Measurements from ENCODE around the gene ATP1B1.

The ATP1B1 gene

GRCh38 chr1:169090308-169090899 is 16.1 kb upstream of the ATP1B1 start:
- no peak overlapping the region for H3K4me2 ChIP-seq (ENCODE audit: insufficient read depth, low read length, poor library complexity, severe bottlenecking)
- no peak overlapping the region for H2BK15ac ChIP-seq (ENCODE audit: low read length)
- no peak overlapping the region for H2BK120ac ChIP-seq (ENCODE audit: low read depth, low read length)
- no peak overlapping the region for H3K23ac ChIP-seq (ENCODE audit: low read depth, low read length, poor library complexity)
- H4K8ac ChIP-seq (ENCODE audit: low read depth, low read length), result no peak overlapping the region
- no peaks in the 10 kb centered on the region for H3K9me3 ChIP-seq (replicated peaks in 1 of 2; ENCODE audit: control insufficient read depth in 2 of 2, insufficient read depth in 1 of 2, low read depth in 1 of 2, low read length in 2 of 2)
- no peaks in the 10 kb centered on the region for H3K36me3 ChIP-seq (replicated peaks in 1 of 2; ENCODE audit: control insufficient read depth in 2 of 2, insufficient read depth in 2 of 2, low read length in 2 of 2)
- peaks cover 0 to 11% (median 0%) of the 10 kb centered on the region in 3 experiments for H3K27me3 ChIP-seq (ENCODE audit: control insufficient read depth in 3 of 3, insufficient read depth in 3 of 3, low read depth in 1 of 3, low read length in 3 of 3)
- no peak overlapping the region for H3K27ac ChIP-seq (replicated peaks; ENCODE audit: low read length)
- no peak for DNase-seq (ENCODE audit: low spot score)
- no peak overlapping the region for H2BK12ac ChIP-seq (ENCODE audit: low read length)
- no peak overlapping the region for H2AK5ac ChIP-seq (ENCODE audit: low read depth, low read length)
- no CpG with 5 or more reads among the region's 4 CpGs for WGBS, 2 donors (ENCODE audit: extremely low coverage in 2 of 2, insufficient read length in 2 of 2, insufficient replicate concordance in 1 of 2)
- H3K4ac ChIP-seq (ENCODE audit: low read length), result no peak overlapping the region
- no peaks in the 10 kb centered on the region for H3K4me1 ChIP-seq (ENCODE audit: control insufficient read depth in 2 of 2, insufficient read depth in 1 of 2, low read depth in 1 of 2, low read length in 2 of 2)
- no peaks in the 10 kb centered on the region for H3K79me1 ChIP-seq (ENCODE audit: low read depth, low read length)
- H3K4me3 ChIP-seq (ENCODE audit: low read length in 2 of 2), result no peak overlapping the region
- H2BK5ac ChIP-seq (ENCODE audit: low read length), result no peak overlapping the region
- H3K18ac ChIP-seq (ENCODE audit: low read length), result no peak overlapping the region
- H4K91ac ChIP-seq (ENCODE audit: low read depth, low read length, poor library complexity), result no peak overlapping the region
- H2AFZ ChIP-seq (ENCODE audit: low read length), result no peak overlapping the region
- H3K14ac ChIP-seq (ENCODE audit: low read length), result no peak overlapping the region
- H3K9ac ChIP-seq (ENCODE audit: low read depth, low read length, poor library complexity), result no peak overlapping the region

- Histone ChIP-seq H3K79me1 (ENCODE audit: low read depth, low read length) (no peaks in the 10 kb centered on the region), H3K4me1 (ENCODE audit: control insufficient read depth in 2 of 2, insufficient read depth in 1 of 2, low read depth in 1 of 2, low read length in 2 of 2) (no peaks in the 10 kb centered on the region), H4K8ac (ENCODE audit: low read depth, low read length) (no peak overlapping the region), H2BK12ac (ENCODE audit: low read length) (no peak overlapping the region), H3K23ac (ENCODE audit: low read depth, low read length, poor library complexity) (no peak overlapping the region), H3K27me3 (ENCODE audit: control insufficient read depth in 3 of 3, insufficient read depth in 3 of 3, low read depth in 1 of 3, low read length in 3 of 3) (peaks cover 0 to 11% (median 0%) of the 10 kb centered on the region in 3 experiments), H3K36me3 (replicated peaks in 1 of 2; ENCODE audit: control insufficient read depth in 2 of 2, insufficient read depth in 2 of 2, low read length in 2 of 2) (no peaks in the 10 kb centered on the region), H2BK15ac (ENCODE audit: low read length) (no peak overlapping the region), H3K18ac (ENCODE audit: low read length) (no peak overlapping the region), H3K14ac (ENCODE audit: low read length) (no peak overlapping the region), H2AK5ac (ENCODE audit: low read depth, low read length) (no peak overlapping the region), H2AFZ (ENCODE audit: low read length) (no peak overlapping the region), H3K4ac (ENCODE audit: low read length) (no peak overlapping the region), H3K9me3 (replicated peaks in 1 of 2; ENCODE audit: control insufficient read depth in 2 of 2, insufficient read depth in 1 of 2, low read depth in 1 of 2, low read length in 2 of 2) (no peaks in the 10 kb centered on the region), H4K91ac (ENCODE audit: low read depth, low read length, poor library complexity) (no peak overlapping the region), H3K9ac (ENCODE audit: low read depth, low read length, poor library complexity) (no peak overlapping the region), H3K27ac (replicated peaks; ENCODE audit: low read length) (no peak overlapping the region), H3K4me3 (ENCODE audit: low read length in 2 of 2) (no peak overlapping the region), H3K4me2 (ENCODE audit: insufficient read depth, low read length, poor library complexity, severe bottlenecking) (no peak overlapping the region), H2BK120ac (ENCODE audit: low read depth, low read length) (no peak overlapping the region), H2BK5ac (ENCODE audit: low read length) (no peak overlapping the region)
- no CpG with 5 or more reads among the region's 4 CpGs for WGBS, 2 donors (ENCODE audit: extremely low coverage in 2 of 2, insufficient read length in 2 of 2, insufficient replicate concordance in 1 of 2)
- no peak for DNase-seq (ENCODE audit: low spot score)
Observed at GRCh38 chr1:169090900-169091311, 15.6 kb upstream of the ATP1B1 start.

GRCh38 chr1:169091480-169091941 is 15.0 kb upstream of the ATP1B1 start:
- Histone ChIP-seq H4K8ac (ENCODE audit: low read depth, low read length) (no peak overlapping the region), H3K23ac (ENCODE audit: low read depth, low read length, poor library complexity) (no peak overlapping the region), H2BK15ac (ENCODE audit: low read length) (no peak overlapping the region), H3K27me3 (ENCODE audit: control insufficient read depth in 3 of 3, insufficient read depth in 3 of 3, low read depth in 1 of 3, low read length in 3 of 3) (peaks cover 0 to 11% (median 0%) of the 10 kb centered on the region in 3 experiments), H3K4me2 (ENCODE audit: insufficient read depth, low read length, poor library complexity, severe bottlenecking) (no peak overlapping the region), H3K18ac (ENCODE audit: low read length) (no peak overlapping the region), H2BK120ac (ENCODE audit: low read depth, low read length) (no peak overlapping the region), H3K27ac (replicated peaks; ENCODE audit: low read length) (no peak overlapping the region), H2BK5ac (ENCODE audit: low read length) (no peak overlapping the region), H3K4me1 (ENCODE audit: control insufficient read depth in 2 of 2, insufficient read depth in 1 of 2, low read depth in 1 of 2, low read length in 2 of 2) (no peaks in the 10 kb centered on the region), H3K9ac (ENCODE audit: low read depth, low read length, poor library complexity) (no peak overlapping the region), H3K14ac (ENCODE audit: low read length) (no peak overlapping the region), H4K91ac (ENCODE audit: low read depth, low read length, poor library complexity) (no peak overlapping the region), H2BK12ac (ENCODE audit: low read length) (no peak overlapping the region), H3K4ac (ENCODE audit: low read length) (no peak overlapping the region), H3K36me3 (replicated peaks in 1 of 2; ENCODE audit: control insufficient read depth in 2 of 2, insufficient read depth in 2 of 2, low read length in 2 of 2) (no peaks in the 10 kb centered on the region), H3K4me3 (ENCODE audit: low read length in 2 of 2) (no peak overlapping the region), H2AFZ (ENCODE audit: low read length) (no peak overlapping the region), H3K79me1 (ENCODE audit: low read depth, low read length) (no peaks in the 10 kb centered on the region), H3K9me3 (replicated peaks in 1 of 2; ENCODE audit: control insufficient read depth in 2 of 2, insufficient read depth in 1 of 2, low read depth in 1 of 2, low read length in 2 of 2) (no peaks in the 10 kb centered on the region), H2AK5ac (ENCODE audit: low read depth, low read length) (no peak overlapping the region)
- no CpG with 5 or more reads among the region's 4 CpGs for WGBS, 2 donors (ENCODE audit: extremely low coverage in 2 of 2, insufficient read length in 2 of 2, insufficient replicate concordance in 1 of 2)
- DNase-seq (ENCODE audit: low spot score), result no peak

- H3K14ac ChIP-seq (ENCODE audit: low read length), result no peak overlapping the region
- H2BK5ac ChIP-seq (ENCODE audit: low read length), result no peak overlapping the region
- no peak overlapping the region for H4K8ac ChIP-seq (ENCODE audit: low read depth, low read length)
- no peak overlapping the region for H3K4ac ChIP-seq (ENCODE audit: low read length)
- H3K23ac ChIP-seq (ENCODE audit: low read depth, low read length, poor library complexity), result no peak overlapping the region
- H2AK5ac ChIP-seq (ENCODE audit: low read depth, low read length), result no peak overlapping the region
- H2BK12ac ChIP-seq (ENCODE audit: low read length), result no peak overlapping the region
- no peaks in the 10 kb centered on the region for H3K79me1 ChIP-seq (ENCODE audit: low read depth, low read length)
- H3K27me3 ChIP-seq (ENCODE audit: control insufficient read depth in 3 of 3, insufficient read depth in 3 of 3, low read depth in 1 of 3, low read length in 3 of 3), result peaks cover 0 to 11% (median 0%) of the 10 kb centered on the region in 3 experiments
- no peaks in the 10 kb centered on the region for H3K4me1 ChIP-seq (ENCODE audit: control insufficient read depth in 2 of 2, insufficient read depth in 1 of 2, low read depth in 1 of 2, low read length in 2 of 2)
- no peak overlapping the region for H3K27ac ChIP-seq (replicated peaks; ENCODE audit: low read length)
- no peak overlapping the region for H3K4me2 ChIP-seq (ENCODE audit: insufficient read depth, low read length, poor library complexity, severe bottlenecking)
- no peak overlapping the region for H2BK15ac ChIP-seq (ENCODE audit: low read length)
- H2BK120ac ChIP-seq (ENCODE audit: low read depth, low read length), result no peak overlapping the region
- no peak for DNase-seq (ENCODE audit: low spot score)
- H3K9ac ChIP-seq (ENCODE audit: low read depth, low read length, poor library complexity), result no peak overlapping the region
- H4K91ac ChIP-seq (ENCODE audit: low read depth, low read length, poor library complexity), result no peak overlapping the region
- H3K18ac ChIP-seq (ENCODE audit: low read length), result no peak overlapping the region
- H3K36me3 ChIP-seq (replicated peaks in 1 of 2; ENCODE audit: control insufficient read depth in 2 of 2, insufficient read depth in 2 of 2, low read length in 2 of 2), result no peaks in the 10 kb centered on the region
- H3K9me3 ChIP-seq (replicated peaks in 1 of 2; ENCODE audit: control insufficient read depth in 2 of 2, insufficient read depth in 1 of 2, low read depth in 1 of 2, low read length in 2 of 2), result no peaks in the 10 kb centered on the region
- WGBS, 2 donors (ENCODE audit: extremely low coverage in 2 of 2, insufficient read length in 2 of 2, insufficient replicate concordance in 1 of 2), result no CpG with 5 or more reads among the region's 2 CpGs
- no peak overlapping the region for H2AFZ ChIP-seq (ENCODE audit: low read length)
- H3K4me3 ChIP-seq (ENCODE audit: low read length in 2 of 2), result no peak overlapping the region
Observed at GRCh38 chr1:169092399-169092798, 14.1 kb upstream of the ATP1B1 start.

All from neuronal stem cell (in vitro differentiated cells).